ENCODE data around the gene SLC22A23.
A peak's percentile ranks its signal among the peaks of the same experiment; 100 is the strongest.
"Not testable (repeated sequence)": the region's sequence is repeated elsewhere in the genome, so short reads cannot be mapped to it uniquely, and the experiment has no call there.

The SLC22A23 gene

GRCh38 chr6:3390698-3391097 is 66.2 kb downstream of the SLC22A23 start:
- no peak for TF ChIP-seq JUND (IDR thresholded peaks at IDR 0.05; ENCODE audit: low read depth)
- in situ Hi-C loops (cut with HindIII; ENCODE audit: low pct_unique_long_range_greater_than_20kb, low sequenced_read_pairs): no loop called here
- no peak for DNase-seq (ENCODE audit: low read depth in 1 of 2, low spot score in 1 of 2)

- TF ChIP-seq JUND (IDR thresholded peaks at IDR 0.05; ENCODE audit: low read depth): no peak
- in situ Hi-C loops (cut with HindIII; ENCODE audit: low pct_unique_long_range_greater_than_20kb, low sequenced_read_pairs): no loop called here
- DNase-seq (ENCODE audit: low read depth in 1 of 2, low spot score in 1 of 2): no peak
These were observed 67.3 kb downstream of the SLC22A23 start for GRCh38 chr6:3389390-3390167.

GRCh38 chr6:3388786-3389185 is 68.1 kb downstream of the SLC22A23 start:
- in situ Hi-C loops (cut with HindIII; ENCODE audit: low pct_unique_long_range_greater_than_20kb, low sequenced_read_pairs): no loop called here
- DNase-seq (ENCODE audit: low read depth in 1 of 2, low spot score in 1 of 2): no peak
- TF ChIP-seq JUND (IDR thresholded peaks at IDR 0.05; ENCODE audit: low read depth): no peak

- TF ChIP-seq JUND (IDR thresholded peaks at IDR 0.05; ENCODE audit: low read depth): no peak
- DNase-seq (ENCODE audit: low read depth in 1 of 2, low spot score in 1 of 2): no peak
- in situ Hi-C loops (cut with HindIII; ENCODE audit: low pct_unique_long_range_greater_than_20kb, low sequenced_read_pairs): no loop called here
These were observed 70.4 kb downstream of the SLC22A23 start for GRCh38 chr6:3386374-3386857.

GRCh38 chr6:3385660-3386151 is 71.1 kb downstream of the SLC22A23 start:
- DNase-seq (ENCODE audit: low read depth in 1 of 2, low spot score in 1 of 2): no peak
- in situ Hi-C loops (cut with HindIII; ENCODE audit: low pct_unique_long_range_greater_than_20kb, low sequenced_read_pairs): no loop called here
- no peak for TF ChIP-seq JUND (IDR thresholded peaks at IDR 0.05; ENCODE audit: low read depth)

GRCh38 chr6:3385181-3385580 is 71.7 kb downstream of the SLC22A23 start:
- DNase-seq (ENCODE audit: low read depth in 1 of 2, low spot score in 1 of 2); in situ Hi-C loops (cut with HindIII; ENCODE audit: low pct_unique_long_range_greater_than_20kb, low sequenced_read_pairs): not testable (repeated sequence)

- no peak for TF ChIP-seq JUND (IDR thresholded peaks at IDR 0.05; ENCODE audit: low read depth)
- DNase-seq (ENCODE audit: low read depth in 1 of 2, low spot score in 1 of 2): no peak
- in situ Hi-C loops (cut with HindIII; ENCODE audit: low pct_unique_long_range_greater_than_20kb, low sequenced_read_pairs): no loop called here
These were observed 72.4 kb downstream of the SLC22A23 start for GRCh38 chr6:3384241-3385143.

GRCh38 chr6:3383525-3383924 is 73.3 kb downstream of the SLC22A23 start:
- in situ Hi-C loops (cut with HindIII; ENCODE audit: low pct_unique_long_range_greater_than_20kb, low sequenced_read_pairs): no loop called here
- no peak for TF ChIP-seq JUND (IDR thresholded peaks at IDR 0.05; ENCODE audit: low read depth)
- no peak for DNase-seq (ENCODE audit: low read depth in 1 of 2, low spot score in 1 of 2)

GRCh38 chr6:3382326-3383279 is 74.2 kb downstream of the SLC22A23 start:
- TF ChIP-seq JUND (IDR thresholded peaks at IDR 0.05; ENCODE audit: low read depth): no peak
- DNase-seq (ENCODE audit: low read depth in 1 of 2, low spot score in 1 of 2): peak in 1 of 2 experiments; percentile 42
- in situ Hi-C loops (cut with HindIII; ENCODE audit: low pct_unique_long_range_greater_than_20kb, low sequenced_read_pairs): no loop called here

GRCh38 chr6:3381233-3381921 is 75.5 kb downstream of the SLC22A23 start:
- in situ Hi-C loops (cut with HindIII; ENCODE audit: low pct_unique_long_range_greater_than_20kb, low sequenced_read_pairs): no loop called here
- TF ChIP-seq JUND (IDR thresholded peaks at IDR 0.05; ENCODE audit: low read depth): no peak
- no peak for DNase-seq (ENCODE audit: low read depth in 1 of 2, low spot score in 1 of 2)

Measured in T47D (cell line).